ENCODE results near the gene CD38. TPM values are rescaled to one million over a fixed set of nuclear protein-coding genes. Genes with fewer than 3 reads are reported as not detected.
"Not testable (repeated sequence)": the region's sequence is repeated elsewhere in the genome, so short reads cannot be mapped to it uniquely, and the experiment has no call there.

The CD38 gene
- total RNA-seq, 1 donor from 2014 or later, result 0.34 TPM

DNA sequence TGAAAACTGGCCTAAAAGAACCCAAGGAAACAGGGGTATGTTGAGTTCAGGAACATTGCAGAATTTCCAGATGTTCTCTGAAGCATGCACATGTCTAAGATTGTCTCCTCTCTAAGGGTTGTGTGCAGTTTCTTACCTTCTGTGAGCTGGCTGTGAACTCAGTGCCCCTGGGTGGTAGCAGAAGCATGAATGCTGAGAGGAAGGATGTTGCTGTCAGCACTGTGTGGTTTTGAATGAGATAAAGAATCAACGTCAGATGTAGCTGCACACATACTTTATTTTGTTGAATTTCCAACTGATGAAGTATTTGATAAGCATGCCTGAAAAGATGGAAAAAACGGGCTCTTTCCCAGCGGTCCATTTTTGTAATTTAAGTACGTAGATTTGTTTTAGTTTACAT is 23.8 kb upstream of the CD38 start:
- H3K9me3 Mint-ChIP-seq, result no peaks in the 10 kb centered on the region
- no peaks in the 10 kb centered on the region for H3K27me3 Mint-ChIP-seq
- TF ChIP-seq, protein P1, sequence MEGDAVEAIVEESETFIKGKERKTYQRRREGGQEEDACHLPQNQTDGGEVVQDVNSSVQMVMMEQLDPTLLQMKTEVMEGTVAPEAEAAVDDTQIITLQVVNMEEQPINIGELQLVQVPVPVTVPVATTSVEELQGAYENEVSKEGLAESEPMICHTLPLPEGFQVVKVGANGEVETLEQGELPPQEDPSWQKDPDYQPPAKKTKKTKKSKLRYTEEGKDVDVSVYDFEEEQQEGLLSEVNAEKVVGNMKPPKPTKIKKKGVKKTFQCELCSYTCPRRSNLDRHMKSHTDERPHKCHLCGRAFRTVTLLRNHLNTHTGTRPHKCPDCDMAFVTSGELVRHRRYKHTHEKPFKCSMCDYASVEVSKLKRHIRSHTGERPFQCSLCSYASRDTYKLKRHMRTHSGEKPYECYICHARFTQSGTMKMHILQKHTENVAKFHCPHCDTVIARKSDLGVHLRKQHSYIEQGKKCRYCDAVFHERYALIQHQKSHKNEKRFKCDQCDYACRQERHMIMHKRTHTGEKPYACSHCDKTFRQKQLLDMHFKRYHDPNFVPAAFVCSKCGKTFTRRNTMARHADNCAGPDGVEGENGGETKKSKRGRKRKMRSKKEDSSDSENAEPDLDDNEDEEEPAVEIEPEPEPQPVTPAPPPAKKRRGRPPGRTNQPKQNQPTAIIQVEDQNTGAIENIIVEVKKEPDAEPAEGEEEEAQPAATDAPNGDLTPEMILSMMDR (conservative IDR thresholded peaks at IDR 0.05), result no peak
- no peak overlapping the region for H3K4me3 Mint-ChIP-seq
- no peak overlapping the region for H3K27ac Mint-ChIP-seq
- no peaks in the 10 kb centered on the region for H3K36me3 Mint-ChIP-seq
- DNase-seq (ENCODE audit: extremely low spot score, unreplicated experiment), result no peak
- H3K4me1 Mint-ChIP-seq (ENCODE audit: unreplicated experiment), result no peaks in the 10 kb centered on the region

DNA sequence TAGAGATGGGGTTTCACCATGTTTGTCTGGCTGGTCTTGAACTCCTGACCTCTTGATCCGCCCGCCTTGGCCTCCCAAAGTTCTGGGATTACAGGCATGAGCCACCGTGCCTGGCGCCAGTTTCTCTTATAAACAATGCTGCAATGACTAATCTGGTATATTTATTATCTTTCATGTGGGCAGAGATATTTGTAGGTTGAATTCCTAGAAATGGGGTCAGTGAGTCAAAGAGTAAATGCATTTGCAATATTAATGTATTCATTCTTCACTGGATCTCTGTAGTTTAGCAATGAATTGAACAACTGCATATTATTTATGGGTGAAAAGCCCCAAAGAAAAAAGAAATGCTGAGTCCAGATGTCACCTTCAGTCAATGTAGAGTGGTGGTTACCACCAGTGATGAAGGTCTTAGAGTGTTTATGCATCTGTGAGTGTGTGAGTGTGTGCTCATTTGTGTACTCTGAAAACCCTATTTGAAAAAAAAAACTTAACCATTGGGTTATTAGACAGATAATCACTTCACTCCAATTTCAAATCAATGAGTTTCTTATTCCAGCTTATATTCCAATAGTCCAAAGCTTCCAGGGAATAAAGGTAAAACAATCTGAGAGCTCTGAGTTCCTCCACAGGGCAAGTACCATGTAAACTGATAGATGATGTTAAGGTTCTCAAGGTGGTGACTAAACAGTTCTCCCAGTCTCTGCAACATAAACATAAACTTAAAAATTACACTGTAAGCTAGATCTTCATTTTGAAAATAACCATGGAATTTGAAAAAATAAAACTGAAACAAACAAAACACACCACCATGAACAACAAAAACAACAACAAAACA is 22.6 kb upstream of the CD38 start:
- H3K4me3 Mint-ChIP-seq, result no peak overlapping the region
- H3K27me3 Mint-ChIP-seq, result no peaks in the 10 kb centered on the region
- H3K36me3 Mint-ChIP-seq, result no peaks in the 10 kb centered on the region
- TF ChIP-seq, protein P1 (conservative IDR thresholded peaks at IDR 0.05), result no peak
- no peaks in the 10 kb centered on the region for H3K9me3 Mint-ChIP-seq
- H3K4me1 Mint-ChIP-seq (ENCODE audit: unreplicated experiment), result no peaks in the 10 kb centered on the region
- DNase-seq (ENCODE audit: extremely low spot score, unreplicated experiment), result no peak
- H3K27ac Mint-ChIP-seq, result no peak overlapping the region

DNA sequence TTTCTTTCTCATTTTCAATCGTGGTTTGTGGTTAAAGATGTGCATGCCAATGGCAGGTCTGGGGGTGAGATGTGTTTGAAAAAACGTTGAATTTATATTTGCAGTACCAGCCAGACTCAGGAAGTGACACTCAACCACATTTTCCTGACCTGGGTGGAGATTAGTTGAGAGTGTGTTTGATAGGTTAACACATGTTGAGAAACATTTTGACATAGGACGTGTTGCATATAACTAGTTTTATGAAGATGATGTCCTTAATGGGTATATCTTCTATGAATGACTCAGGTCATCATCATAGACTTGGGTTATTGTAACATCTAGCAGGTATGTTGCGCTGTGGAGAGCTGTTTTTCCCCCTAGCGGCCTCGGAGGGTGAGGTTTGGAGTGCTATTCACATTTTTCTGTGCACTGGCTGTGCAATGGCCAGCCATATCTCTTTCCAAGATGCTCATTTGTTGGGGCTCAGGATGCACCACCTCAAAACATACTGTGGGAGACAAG is 21.7 kb upstream of the CD38 start:
- Mint-ChIP-seq H3K36me3 (no peaks in the 10 kb centered on the region), H3K27ac (no peak overlapping the region), H3K27me3 (no peaks in the 10 kb centered on the region), H3K4me1 (ENCODE audit: unreplicated experiment) (no peaks in the 10 kb centered on the region), H3K9me3 (no peaks in the 10 kb centered on the region), H3K4me3 (no peak overlapping the region)
- TF ChIP-seq, protein P1 (conservative IDR thresholded peaks at IDR 0.05), result no peak
- DNase-seq (ENCODE audit: extremely low spot score, unreplicated experiment), result no peak

DNA sequence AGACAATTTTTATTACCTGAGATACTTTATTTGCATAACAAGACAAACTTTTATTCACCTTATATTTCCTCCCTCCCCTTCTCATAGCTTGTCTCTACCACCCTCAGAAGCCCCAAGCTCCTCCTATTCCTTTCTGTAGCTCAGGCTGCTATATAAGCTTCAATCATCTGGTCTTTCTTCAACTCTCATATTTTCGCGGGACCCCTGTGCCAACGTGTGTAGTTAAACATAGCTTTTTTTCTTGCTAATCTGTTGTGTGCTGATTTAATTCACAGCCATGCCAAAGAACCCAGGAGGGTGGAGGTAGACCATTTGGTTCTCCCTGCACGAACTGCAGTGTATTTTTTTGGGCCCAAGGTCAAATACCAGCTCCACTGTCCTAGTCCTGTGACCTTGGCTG is 21.1 kb upstream of the CD38 start:
- H3K4me3 Mint-ChIP-seq, result no peak overlapping the region
- TF ChIP-seq, protein P1 (conservative IDR thresholded peaks at IDR 0.05), result no peak
- H3K27me3 Mint-ChIP-seq, result no peaks in the 10 kb centered on the region
- no peaks in the 10 kb centered on the region for H3K9me3 Mint-ChIP-seq
- H3K27ac Mint-ChIP-seq, result no peak overlapping the region
- no peaks in the 10 kb centered on the region for H3K4me1 Mint-ChIP-seq (ENCODE audit: unreplicated experiment)
- DNase-seq (ENCODE audit: extremely low spot score, unreplicated experiment), result no peak
- no peaks in the 10 kb centered on the region for H3K36me3 Mint-ChIP-seq

DNA sequence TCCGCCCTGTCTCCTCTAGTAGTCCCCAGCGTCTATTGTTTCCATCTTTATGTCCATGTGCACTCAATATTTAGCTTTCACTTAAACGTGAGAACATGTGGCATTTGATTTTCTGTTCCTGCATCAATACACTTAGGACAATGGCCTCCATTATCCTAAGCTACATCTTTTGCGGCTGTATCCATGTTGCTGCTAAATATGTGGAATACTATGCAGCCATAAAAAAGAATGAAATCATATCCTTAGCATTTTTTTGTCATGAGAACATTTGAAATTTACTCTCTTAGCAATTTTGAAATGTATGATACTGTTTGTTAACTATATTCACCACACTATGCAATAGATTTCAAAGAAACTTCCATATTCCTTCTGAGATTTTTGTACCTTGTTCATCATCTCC is 19.8 kb upstream of the CD38 start:
- Mint-ChIP-seq H3K4me3 (no peak overlapping the region), H3K4me1 (ENCODE audit: unreplicated experiment) (no peaks in the 10 kb centered on the region), H3K27ac (no peak overlapping the region), H3K9me3 (no peaks in the 10 kb centered on the region), H3K36me3 (no peaks in the 10 kb centered on the region), H3K27me3 (no peaks in the 10 kb centered on the region)
- TF ChIP-seq, protein P1 (conservative IDR thresholded peaks at IDR 0.05), result no peak
- no peak for DNase-seq (ENCODE audit: extremely low spot score, unreplicated experiment)

DNA sequence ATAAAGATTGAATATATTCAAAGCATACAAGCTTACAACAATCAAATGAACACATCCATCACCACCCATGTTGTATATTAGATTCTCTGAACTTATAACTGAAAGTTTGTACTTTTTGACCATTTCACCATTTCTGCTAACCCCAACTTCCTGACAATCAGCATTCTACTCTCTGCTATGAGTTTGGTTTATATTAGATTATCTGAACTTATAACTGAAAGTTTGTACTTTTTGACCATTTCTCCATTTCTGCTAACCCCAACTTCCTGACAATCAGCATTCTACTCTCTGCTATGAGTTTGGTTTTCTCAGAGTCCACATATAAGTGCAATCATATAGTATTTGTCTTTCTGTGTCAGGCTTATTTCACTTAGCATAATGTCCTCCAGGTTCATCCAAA is 15.7 kb upstream of the CD38 start:
- H3K9me3 Mint-ChIP-seq; H3K4me1 Mint-ChIP-seq (ENCODE audit: unreplicated experiment); H3K4me3 Mint-ChIP-seq; H3K36me3 Mint-ChIP-seq; DNase-seq (ENCODE audit: extremely low spot score, unreplicated experiment); H3K27me3 Mint-ChIP-seq; H3K27ac Mint-ChIP-seq: not testable (repeated sequence)

All from type B pancreatic cell (in vitro differentiated cells).